PC-3 (cell line): ENCODE results near the gene PPIA.

Experiments
- CTCF ChIP-seq: fragments of 300-600 bp; sonication (generic); conservative IDR thresholded peaks from 2 replicates; pipeline ENCODE4 v1.5.1; 2017; ENCODE audit warnings: antibody characterized with exemption, low read depth, mild to moderate bottlenecking, low read length
- EZH2 ChIP-seq: fragments of 300-600 bp; sonication (generic); IDR thresholded peaks from one replicate; pipeline ENCODE4 v1.6.1; 2017; ENCODE audit warnings: antibody characterized with exemption, mild to moderate bottlenecking, low read length; ENCODE audit not compliant: unreplicated experiment

DNA sequence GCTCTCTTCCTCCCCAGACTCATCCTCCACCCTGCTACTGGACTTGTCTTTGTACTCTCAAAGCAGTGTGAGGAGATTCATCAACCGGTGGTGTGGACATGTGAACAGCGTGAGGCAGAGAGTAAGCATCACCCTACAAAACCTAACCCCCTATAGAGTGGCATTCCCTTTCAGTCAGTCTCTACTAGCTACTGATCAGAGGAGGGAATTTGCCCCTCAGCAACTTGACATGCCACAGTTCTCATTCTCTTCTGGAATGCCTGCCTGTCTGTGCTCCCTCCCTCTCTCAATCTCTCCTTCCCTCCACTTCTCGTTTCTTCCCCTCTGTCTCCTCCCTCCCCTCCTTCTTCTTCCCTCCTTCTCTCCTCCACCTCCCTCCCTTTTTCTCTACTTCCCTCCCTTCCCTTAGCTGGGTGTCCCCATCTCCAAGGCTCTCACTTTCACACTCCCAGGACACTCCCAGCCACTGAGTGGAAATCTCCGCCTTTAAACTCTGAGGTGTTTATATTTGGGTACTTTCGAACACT is 26.8 kb downstream of the PPIA start:
- no peak for TF ChIP-seq CTCF
- TF ChIP-seq EZH2, result no peak
